ENCODE results near the gene GGCX. TPM values are rescaled to one million over a fixed set of nuclear protein-coding genes. Genes with fewer than 3 reads are reported as not detected.
"Not testable (repeated sequence)": the region's sequence is repeated elsewhere in the genome, so short reads cannot be mapped to it uniquely, and the experiment has no call there.

The GGCX gene
- total RNA-seq, 1 experiment from 2014 or later = 66.2 TPM

GRCh38 chr2:85545780-85546240 lies 15.5 kb downstream of the GGCX start:
- Mint-ChIP-seq H3K36me3 (ENCODE audit: insufficient read depth, unreplicated experiment) (peaks cover 90% of the 10 kb centered on the region), H3K27ac (ENCODE audit: unreplicated experiment) (peak overlapping the region; percentile 67), H3K9me3 (ENCODE audit: low read depth, unreplicated experiment) (no peaks in the 10 kb centered on the region), H3K4me1 (ENCODE audit: low read depth, unreplicated experiment) (peaks cover 44% of the 10 kb centered on the region), H3K27me3 (ENCODE audit: unreplicated experiment) (no peaks in the 10 kb centered on the region), H3K4me3 (ENCODE audit: low read depth, unreplicated experiment) (no peak overlapping the region)
- TF ChIP-seq CTCF (IDR thresholded peaks at IDR 0.05; ENCODE audit: unreplicated experiment) = no peak
- CTCF ChIA-PET = interaction anchor here (0.8 to 1.8 kb wide), 2 partner anchors 124 to 126 kb away, joined by 3 to 5 read pairs; no protein-coding TSS in a partner anchor
- BruUV-seq (replicated peaks) = no TSS peak
- intact Hi-C loops (cut with micrococcal nuclease; ENCODE audit: unreplicated experiment) = no loop called here
- no peak for DNase-seq

GRCh38 chr2:85544915-85545779 lies 16.1 kb downstream of the GGCX start:
- not testable (repeated sequence) for BruUV-seq (replicated peaks)
- CTCF ChIA-PET = interaction anchor here (0.8 to 1.8 kb wide), 2 partner anchors 123 to 126 kb away, joined by 3 to 5 read pairs; no protein-coding TSS in a partner anchor

GRCh38 chr2:85544254-85544691 lies 17.0 kb downstream of the GGCX start:
- Mint-ChIP-seq H3K27ac (ENCODE audit: unreplicated experiment) (peak overlapping the region; percentile 38), H3K36me3 (ENCODE audit: insufficient read depth, unreplicated experiment) (peaks cover 95% of the 10 kb centered on the region), H3K4me3 (ENCODE audit: low read depth, unreplicated experiment) (peak overlapping the region; percentile 15)

More at GRCh38 chr2:85544915-85545779, 16.1 kb downstream of the GGCX start:
- H3K4me3 Mint-ChIP-seq (ENCODE audit: low read depth, unreplicated experiment); H3K27me3 Mint-ChIP-seq (ENCODE audit: unreplicated experiment); intact Hi-C loops (cut with micrococcal nuclease; ENCODE audit: unreplicated experiment); H3K9me3 Mint-ChIP-seq (ENCODE audit: low read depth, unreplicated experiment); DNase-seq; H3K27ac Mint-ChIP-seq (ENCODE audit: unreplicated experiment): not testable (repeated sequence)
- H3K4me1 Mint-ChIP-seq (ENCODE audit: low read depth, unreplicated experiment) = peaks cover 44% of the 10 kb centered on the region
- H3K36me3 Mint-ChIP-seq (ENCODE audit: insufficient read depth, unreplicated experiment) = peaks cover 95% of the 10 kb centered on the region

GRCh38 chr2:85542777-85543176 lies 18.5 kb downstream of the GGCX start:
- CTCF ChIA-PET = interaction anchor here (2.0 kb wide), 1 partner anchor 9 kb away, joined by 4 read pairs; no protein-coding TSS in a partner anchor
- no peak for TF ChIP-seq CTCF (IDR thresholded peaks at IDR 0.05; ENCODE audit: unreplicated experiment)
- no peaks in the 10 kb centered on the region for H3K9me3 Mint-ChIP-seq (ENCODE audit: low read depth, unreplicated experiment)
- no peak for DNase-seq
- no peaks in the 10 kb centered on the region for H3K27me3 Mint-ChIP-seq (ENCODE audit: unreplicated experiment)
- intact Hi-C loops (cut with micrococcal nuclease; ENCODE audit: unreplicated experiment) = no loop called here
- H3K36me3 Mint-ChIP-seq (ENCODE audit: insufficient read depth, unreplicated experiment) = peaks cover 98% of the 10 kb centered on the region
- peaks cover 41% of the 10 kb centered on the region for H3K4me1 Mint-ChIP-seq (ENCODE audit: low read depth, unreplicated experiment)
- H3K4me3 Mint-ChIP-seq (ENCODE audit: low read depth, unreplicated experiment) = peak overlapping the region; percentile 79
- H3K27ac Mint-ChIP-seq (ENCODE audit: unreplicated experiment) = peak overlapping the region; percentile 78
- no TSS peak for BruUV-seq (replicated peaks)

More at GRCh38 chr2:85544254-85544691, 17.0 kb downstream of the GGCX start:
- peaks cover 44% of the 10 kb centered on the region for H3K4me1 Mint-ChIP-seq (ENCODE audit: low read depth, unreplicated experiment)
- intact Hi-C loops (cut with micrococcal nuclease; ENCODE audit: unreplicated experiment); DNase-seq; CTCF ChIA-PET; H3K27me3 Mint-ChIP-seq (ENCODE audit: unreplicated experiment); BruUV-seq (replicated peaks); H3K9me3 Mint-ChIP-seq (ENCODE audit: low read depth, unreplicated experiment): not testable (repeated sequence)

GRCh38 chr2:85541753-85542457 lies 19.4 kb downstream of the GGCX start:
- no peak for TF ChIP-seq CTCF (IDR thresholded peaks at IDR 0.05; ENCODE audit: unreplicated experiment)
- Mint-ChIP-seq H3K27me3 (ENCODE audit: unreplicated experiment) (no peaks in the 10 kb centered on the region), H3K4me1 (ENCODE audit: low read depth, unreplicated experiment) (peaks cover 45% of the 10 kb centered on the region), H3K9me3 (ENCODE audit: low read depth, unreplicated experiment) (no peaks in the 10 kb centered on the region), H3K36me3 (ENCODE audit: insufficient read depth, unreplicated experiment) (peaks cover 96% of the 10 kb centered on the region), H3K27ac (ENCODE audit: unreplicated experiment) (peak overlapping the region; percentile 78), H3K4me3 (ENCODE audit: low read depth, unreplicated experiment) (peak overlapping the region; percentile 79)
- no TSS peak for BruUV-seq (replicated peaks)
- intact Hi-C loops (cut with micrococcal nuclease; ENCODE audit: unreplicated experiment) = loop anchor here (2.0 kb wide), 2 partner anchors 25 to 73 kb away; no protein-coding TSS in a partner anchor
- CTCF ChIA-PET = interaction anchor here (0.8 to 2.8 kb wide), 3 partner anchors 10 to 122 kb away, joined by 3 to 7 read pairs (median 4); no protein-coding TSS in a partner anchor
- DNase-seq = no peak

All from Calu3 (cell line).